HL-60/S4 treated with retinoic acid at 250 ng/mL for 4 days and 3 days (cell line): Measurements from ENCODE around the gene PTPRT.

Source experiments
- in situ Hi-C: fragments of 300-500 bp; cut with MboI; formaldehyde crosslinking; loops from 2 replicates; pipeline ENCODE4 v1.7.0; 2022; ENCODE audit warnings: low sequenced_read_pairs

The PTPRT gene

DNA sequence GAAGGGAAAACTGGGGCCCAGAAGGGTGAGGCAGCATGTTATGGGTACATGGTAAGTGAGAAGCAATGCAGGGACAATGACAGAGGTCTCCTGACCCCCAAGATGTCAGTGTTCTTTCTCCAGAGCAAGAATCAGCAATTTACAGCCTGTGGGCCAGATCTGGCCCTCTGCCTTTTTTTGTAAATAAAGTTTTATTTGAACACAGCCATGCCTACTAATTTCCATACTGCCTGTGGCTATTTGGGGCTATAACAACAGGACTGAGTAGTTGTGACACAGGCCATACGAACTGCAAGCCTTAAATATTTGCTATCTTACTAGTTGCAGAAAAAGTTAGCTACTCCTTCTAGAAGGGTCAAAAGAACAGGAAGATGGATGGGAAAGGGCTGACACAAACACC is 52.5 kb downstream of the PTPRT start:
- in situ Hi-C loops, result no loop called here

DNA sequence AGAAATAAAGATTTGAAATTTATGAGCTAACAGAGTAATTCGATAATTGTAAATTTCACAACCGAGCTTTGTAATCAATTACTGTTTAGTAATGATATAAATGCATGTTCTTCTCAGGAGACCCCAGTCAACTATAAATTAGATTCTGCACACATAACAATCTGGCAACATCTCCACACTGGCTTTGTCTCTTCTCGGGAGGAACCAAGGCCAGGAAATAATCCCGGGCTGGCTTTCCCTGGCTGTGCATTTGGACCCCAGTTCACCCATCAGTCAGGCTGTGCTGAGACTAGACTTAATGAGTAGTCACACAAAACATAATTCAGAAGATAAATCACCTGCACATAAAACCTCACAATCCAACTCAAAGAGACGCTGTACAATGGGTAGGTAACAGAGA is 65.5 kb downstream of the PTPRT start:
- in situ Hi-C loops, result no loop called here

DNA sequence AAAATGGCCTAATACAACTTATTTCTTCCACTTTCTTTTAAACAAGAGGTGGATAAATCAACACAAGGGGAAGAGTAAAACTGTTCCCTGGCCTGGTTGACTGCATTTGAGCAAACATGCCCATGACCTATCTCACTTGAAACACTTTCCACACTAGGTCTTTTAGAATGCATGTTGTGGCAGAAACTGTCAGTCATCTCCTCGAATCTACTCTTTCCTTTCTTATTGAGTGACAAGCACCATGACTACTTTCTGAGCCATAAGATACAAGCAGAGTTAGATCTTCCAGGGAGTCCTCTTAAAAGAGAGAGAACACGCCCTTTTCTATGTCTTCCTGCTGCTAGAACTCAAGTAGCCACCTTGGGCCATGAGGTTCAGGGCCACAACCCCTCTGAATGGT is 66.5 kb downstream of the PTPRT start:
- in situ Hi-C loops, result no loop called here

DNA sequence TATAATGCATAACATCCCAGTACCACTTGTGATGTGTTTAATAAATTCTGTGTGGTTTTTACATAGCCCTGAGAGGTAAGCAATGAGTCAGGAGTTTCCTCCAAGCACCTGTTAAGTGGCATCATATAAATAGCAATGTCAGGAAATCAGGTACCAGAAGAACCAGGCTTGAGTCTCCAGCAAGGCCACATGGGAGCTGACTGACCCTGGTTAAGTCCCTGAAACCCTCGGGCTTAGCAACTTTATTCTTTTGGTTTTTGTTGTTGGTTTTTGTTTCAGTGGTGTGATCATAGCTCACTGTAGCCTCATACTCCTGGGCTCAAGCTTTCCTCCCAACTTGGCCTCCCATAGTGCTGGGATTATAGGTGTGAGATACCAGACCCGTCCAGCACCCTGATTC is 70.0 kb downstream of the PTPRT start:
- in situ Hi-C loops, result no loop called here

DNA sequence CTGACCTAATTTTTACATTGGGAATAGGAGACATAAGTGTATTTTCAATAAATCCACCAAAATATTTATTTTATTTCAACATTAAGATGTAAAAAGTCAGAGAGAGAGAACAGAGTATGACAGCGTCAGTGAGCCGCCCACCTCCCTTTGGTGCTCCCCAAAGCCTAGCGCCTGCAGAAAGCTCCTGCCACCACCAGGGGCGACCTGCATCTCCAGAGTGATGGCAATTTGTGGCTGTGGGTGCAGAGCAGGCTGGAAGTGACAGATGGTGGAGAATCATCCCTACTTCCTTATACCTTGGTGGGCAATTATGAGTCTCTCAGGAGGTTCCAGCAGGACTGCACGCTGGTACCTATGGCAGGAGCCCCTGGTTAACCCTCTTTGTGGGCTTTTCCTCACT is 87.3 kb downstream of the PTPRT start:
- in situ Hi-C loops, result no loop called here

DNA sequence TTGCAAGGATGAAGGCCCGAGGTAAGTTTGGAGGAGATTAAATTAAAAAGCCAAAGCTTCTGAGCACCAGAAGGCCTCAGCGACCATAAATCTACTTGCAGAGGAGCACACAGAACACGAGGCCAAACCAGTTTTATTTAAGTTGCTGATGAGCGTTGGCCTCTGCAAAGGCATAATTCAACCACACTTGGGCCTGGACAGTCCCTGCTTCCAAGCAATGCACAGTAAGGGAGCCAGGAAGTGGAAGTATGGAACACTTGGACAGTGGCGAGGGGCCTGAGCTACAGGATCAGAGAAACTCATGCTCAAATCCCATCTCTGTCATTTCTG is 92.8 kb downstream of the PTPRT start:
- in situ Hi-C loops, result no loop called here

DNA sequence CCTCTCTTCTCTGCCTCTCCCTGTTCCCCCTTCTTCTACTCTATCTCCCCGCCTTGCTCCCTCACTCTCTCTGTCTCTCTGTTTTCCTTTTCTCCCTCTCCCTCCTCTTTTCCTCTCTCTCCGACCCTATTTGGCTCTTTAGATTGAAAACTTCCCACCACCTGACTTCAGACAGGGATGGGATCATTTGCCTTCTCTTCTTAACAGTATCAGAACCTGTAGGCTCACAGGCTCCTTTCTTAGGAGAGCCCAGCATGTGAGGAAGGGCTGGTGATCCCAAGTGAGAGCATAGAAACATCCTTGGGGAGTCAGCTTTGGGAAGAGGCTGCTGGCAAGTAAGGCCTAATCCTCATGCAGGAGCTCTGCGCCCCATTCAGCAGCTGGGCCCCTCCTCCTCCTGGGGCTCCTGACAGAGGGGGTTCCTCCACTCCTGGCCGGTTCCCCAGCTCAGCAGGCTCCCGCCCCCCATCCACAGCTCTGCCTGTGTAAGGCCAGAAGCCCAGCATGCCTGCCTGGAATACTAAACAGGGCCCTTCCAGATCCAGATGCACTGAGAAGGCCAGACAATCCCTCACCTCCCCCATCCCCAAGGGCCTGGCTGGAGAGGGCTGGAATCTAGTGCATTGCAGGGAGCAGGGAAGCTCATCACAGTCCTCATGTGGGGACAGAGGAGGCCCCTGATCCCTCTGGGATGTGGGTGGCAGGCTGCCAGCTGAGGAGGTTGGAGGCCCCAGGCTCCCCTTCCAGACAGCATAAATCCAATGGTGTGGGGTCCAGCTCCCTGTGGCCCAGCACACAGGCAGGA is 93.4 kb downstream of the PTPRT start:
- in situ Hi-C loops, result no loop called here

DNA sequence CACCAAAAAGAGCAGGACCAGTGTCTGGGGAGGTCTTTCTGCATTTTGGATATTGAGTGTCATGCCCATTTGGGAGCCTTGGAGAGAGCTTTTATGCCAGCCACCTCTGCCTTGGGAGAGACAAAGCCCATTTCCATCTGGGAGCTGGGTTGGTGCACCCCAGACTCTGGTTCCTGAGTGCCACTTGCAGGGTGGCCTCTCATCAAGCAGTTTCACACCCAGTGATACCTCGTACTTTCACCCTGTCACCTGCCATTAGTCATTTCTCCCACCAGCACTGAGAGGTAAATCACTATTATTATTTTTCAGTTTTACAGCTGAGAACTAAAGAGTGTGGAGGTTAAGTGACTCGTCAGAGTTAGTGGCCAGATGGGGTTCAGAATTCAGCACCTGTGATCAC is 94.7 kb downstream of the PTPRT start:
- in situ Hi-C loops, result no loop called here

DNA sequence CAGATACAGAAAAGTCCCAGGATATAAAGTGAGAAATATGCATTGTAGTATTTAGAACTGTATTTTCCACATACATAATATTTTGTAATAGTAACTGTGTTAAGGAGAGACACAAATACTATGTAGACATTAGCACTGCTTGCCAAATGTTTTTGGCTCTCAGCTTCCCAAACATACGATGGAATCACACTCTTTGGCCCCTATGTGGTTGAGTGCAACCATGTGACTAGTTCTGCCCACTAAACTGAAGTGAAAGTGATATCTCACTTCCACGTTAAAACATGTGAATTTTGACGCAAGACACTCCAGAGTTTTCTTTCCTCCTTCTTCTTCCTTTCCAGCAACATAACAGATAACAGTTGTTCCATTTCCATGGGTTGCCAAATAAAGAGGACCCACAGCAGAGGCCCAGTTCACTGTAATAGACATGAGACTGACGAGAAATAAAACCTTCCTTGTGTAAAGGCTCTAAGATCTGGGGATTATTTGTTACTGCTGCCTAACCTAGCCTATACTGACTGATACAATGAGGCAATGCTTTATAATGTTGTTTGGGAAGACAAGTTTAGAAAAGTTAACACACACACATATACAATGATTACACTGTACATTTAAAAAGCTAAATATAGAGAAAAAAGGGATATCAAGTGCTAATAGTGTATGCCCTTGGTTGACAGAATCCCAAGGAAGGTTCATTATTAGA is 97.2 kb downstream of the PTPRT start:
- in situ Hi-C loops, result no loop called here

DNA sequence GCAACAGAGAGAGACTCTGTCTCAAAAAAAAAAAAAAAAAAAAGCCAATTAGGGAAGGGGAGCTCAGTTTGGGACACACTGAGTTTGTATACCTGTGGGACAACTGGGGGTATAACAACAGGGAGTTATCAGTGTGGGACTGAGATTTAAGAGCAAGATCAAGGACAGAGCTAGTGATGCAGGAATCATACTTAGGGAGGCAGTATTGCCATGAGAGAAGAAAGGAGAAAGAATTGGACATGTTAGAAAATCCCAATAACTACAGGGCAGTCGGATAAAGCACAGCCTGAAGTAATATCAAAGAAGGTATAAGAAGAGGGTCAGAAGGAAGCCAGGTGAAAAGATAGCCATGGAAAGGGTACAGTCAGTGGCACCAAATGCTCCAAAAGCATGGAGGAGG is 121.2 kb downstream of the PTPRT start:
- in situ Hi-C loops, result no loop called here

DNA sequence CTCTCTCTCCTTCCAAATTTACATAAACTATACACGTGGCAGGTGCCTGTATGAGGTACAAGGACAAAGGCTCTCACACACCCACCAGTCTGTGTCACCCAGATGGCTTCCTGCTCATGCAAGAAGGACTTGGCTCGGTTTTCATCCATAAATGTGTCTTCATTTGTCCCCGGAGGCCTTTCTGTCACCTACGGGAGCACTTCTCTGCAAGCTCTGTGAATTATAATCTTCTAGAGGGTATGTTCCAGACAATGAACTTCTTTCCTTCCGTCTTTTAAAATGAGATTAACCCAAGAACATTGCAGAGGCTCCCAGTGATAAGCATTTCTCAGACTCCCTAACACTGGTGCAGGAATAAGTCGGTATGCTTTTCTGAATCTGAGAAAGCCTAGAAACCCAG is 123.6 kb downstream of the PTPRT start:
- in situ Hi-C loops, result no loop called here

DNA sequence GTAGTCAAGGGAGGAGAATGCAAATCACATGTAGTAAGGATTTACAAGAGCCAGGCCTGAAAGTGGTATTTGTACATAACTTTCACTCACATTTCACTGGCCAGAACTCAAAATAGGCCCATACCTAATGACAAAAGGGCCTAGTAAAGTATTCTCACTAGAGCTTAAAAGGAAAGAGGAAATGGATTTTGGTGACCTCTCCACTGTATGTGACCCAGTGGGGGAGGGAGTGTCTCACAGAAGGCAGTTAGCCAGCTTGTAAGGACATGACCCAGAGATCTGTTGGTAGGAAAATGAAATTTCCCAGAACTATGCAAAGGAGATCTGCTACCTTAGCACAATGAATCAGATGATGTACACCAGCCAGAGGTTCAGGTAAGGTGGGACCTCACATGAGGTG is 124.4 kb downstream of the PTPRT start:
- in situ Hi-C loops, result no loop called here

DNA sequence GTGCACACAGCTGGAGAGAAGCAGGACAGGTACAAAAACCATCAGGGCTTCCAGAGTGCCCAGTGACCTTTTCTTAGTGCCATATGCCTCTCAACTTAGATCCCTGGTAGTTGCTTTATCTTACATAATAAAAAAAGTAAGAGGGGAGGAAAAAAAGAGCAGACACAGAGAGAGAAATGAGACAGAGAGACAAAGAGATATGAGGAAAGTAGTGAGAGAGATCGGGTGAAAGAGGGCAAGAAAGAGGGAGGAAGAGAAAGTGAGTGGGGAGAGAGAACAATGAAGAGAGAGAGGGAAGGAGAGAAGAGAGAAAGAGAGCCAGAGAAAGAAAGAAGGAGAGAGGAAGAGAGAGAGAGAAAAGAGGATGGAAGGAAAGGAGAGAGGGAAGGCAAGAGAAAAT is 131.6 kb downstream of the PTPRT start:
- in situ Hi-C loops, result no loop called here

DNA sequence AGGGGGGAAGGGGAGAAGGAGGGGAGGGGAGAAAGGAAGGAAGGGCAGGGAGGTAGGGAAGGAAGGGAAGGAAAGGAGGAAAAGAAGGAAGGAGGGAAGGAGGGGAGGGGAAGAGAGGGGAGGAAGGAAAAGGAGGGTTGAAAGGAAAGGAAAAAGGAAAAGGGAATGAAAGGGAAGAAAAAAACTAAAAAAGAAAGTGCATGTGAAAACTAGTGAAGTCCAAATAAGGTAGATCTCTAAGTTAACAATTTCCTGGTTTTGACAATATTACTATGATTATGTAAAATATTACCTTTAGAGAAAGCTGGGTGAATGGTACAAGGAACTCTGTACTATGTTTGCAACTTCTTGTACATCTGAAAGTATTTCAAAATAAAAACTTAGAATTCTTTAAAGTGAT is 132.4 kb downstream of the PTPRT start:
- in situ Hi-C loops, result no loop called here

DNA sequence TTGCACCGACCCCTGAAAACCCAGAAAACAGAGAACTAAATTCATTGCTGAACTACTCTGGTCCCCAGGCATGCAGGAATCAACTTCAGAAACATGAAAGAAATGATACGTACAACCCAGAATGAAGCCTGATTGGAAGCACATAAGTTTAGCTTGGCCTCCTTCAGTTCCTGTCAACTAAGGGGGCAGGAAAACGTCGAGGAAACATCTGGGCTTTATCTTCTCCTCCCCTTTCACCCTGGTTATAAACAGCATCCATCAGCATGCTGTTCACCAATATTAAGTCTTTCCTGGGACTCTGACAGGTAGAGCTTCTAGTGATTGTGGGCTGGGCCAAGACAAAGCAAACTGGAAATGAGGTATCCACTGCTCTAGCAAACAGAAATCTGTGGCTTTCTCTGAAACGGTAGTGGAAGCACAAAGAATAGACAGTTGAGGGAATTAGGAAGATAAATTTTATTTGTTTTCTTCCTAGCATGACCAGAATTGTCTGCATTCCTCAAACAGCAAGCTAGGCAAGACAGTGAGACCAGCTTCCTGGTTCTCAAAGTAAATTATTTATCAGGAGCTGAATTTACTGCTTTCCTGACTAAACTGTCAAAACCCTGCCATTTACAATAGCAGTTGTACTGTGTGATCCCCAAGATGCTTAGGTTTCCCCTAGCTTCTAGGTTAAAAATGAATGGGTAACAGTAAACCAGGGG is 134.4 kb downstream of the PTPRT start:
- in situ Hi-C loops, result no loop called here

DNA sequence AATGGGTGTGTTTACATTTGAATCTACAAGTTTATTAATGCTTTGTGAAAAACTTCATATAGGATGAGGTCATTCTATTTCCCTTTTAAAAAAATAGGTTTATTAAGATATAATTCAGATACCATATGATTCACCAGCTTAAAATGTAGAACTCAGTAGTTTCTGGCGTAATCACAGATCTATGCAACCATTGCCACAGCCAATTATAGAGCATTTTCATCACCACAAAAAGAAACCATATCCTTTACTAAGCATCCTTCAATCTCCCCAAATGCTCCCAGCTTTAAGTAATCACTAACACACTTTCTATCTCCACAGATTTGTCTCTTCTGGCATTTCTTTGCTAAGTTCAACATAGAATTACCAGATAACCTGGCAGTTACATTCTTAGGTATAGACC is 137.2 kb downstream of the PTPRT start:
- in situ Hi-C loops, result no loop called here

DNA sequence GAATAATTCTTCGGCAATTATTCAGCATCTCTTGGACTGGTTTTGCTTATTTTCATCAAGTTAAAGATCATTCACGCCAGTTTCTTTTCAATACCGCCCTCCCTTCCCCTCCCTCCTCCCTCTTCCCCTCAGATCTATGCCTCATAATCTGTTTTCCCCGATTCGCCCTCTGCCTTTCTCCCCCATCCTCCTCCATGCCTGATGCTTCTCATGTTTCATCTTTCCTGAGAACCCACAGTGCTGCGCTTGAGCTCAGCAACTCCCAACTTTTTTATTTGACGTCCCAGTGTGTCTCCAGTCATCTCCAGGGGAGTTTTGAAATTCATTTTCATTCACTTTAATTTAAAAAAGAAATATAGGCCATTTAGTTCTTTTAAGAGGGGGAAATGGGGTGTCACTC is 142.7 kb downstream of the PTPRT start:
- in situ Hi-C loops, result no loop called here

DNA sequence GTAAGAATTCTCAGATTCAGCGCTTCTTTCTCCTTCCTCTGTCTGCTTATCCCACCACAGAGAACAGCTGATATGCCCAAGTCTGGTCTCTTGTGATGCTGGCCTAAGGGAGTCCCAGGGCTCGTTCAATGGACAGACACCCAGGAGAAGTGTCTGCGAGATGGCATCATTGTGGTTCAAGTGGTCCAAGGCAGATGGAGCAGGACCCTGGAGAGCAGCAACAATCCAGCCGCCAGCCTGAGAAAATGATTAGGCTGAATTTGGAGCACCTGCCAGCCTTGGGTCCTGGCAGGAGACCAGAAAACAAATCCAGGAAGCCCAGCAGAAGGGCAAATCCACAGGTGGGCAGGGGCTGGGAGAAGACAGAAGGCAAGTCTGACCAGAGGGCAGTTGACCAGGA is 145.8 kb downstream of the PTPRT start:
- in situ Hi-C loops, result no loop called here

DNA sequence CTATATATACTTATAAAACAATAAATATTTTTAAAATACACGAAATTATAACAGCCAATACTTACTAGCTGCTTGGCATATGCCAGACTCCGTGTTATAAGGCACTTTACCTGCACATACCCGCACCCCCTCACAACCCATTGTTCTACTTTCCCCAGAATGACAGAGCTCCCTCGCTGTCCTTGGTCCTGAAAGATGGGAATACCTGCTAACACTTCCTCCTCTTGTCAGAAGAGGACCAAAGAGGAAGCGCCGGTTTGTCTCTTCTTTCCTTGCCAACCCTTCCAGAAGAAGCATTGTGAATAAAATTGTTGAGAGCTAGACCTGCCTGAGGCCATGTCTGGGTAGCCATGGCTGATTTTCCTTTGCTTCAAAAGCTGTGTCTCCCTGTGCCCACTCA is 149.3 kb downstream of the PTPRT start:
- in situ Hi-C loops, result no loop called here

DNA sequence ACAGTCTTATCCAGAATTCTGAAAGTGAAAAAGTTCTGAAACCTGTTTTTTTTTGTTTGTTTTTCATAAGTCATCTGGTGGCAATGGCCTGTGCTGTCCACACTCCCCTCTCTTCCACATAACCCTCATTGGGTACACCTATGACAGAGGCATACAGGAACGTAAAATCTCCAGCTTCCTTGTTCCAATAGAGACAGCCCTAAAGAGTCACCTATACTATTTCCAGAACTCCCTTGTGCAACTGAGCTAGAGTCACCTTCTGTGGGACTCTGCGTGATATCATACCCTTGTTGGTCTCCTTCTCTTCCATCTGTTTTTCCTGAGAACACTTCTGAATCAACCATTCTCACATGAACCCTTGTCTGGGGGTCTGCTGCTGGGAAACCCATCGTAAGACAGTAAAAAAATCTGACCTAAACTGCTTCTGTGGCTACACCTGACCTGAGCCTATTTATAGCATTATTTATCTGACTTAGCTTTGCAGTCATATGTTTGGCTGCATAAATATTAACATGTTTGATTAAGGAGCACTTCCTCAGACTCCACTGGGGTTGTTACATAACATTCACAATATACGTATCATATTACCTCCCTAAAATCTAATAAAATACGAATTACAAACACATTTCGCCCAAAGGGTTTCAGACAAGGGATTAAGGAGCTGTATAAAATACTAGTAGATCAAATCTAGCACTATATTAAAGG is 151.9 kb downstream of the PTPRT start:
- in situ Hi-C loops, result no loop called here

DNA sequence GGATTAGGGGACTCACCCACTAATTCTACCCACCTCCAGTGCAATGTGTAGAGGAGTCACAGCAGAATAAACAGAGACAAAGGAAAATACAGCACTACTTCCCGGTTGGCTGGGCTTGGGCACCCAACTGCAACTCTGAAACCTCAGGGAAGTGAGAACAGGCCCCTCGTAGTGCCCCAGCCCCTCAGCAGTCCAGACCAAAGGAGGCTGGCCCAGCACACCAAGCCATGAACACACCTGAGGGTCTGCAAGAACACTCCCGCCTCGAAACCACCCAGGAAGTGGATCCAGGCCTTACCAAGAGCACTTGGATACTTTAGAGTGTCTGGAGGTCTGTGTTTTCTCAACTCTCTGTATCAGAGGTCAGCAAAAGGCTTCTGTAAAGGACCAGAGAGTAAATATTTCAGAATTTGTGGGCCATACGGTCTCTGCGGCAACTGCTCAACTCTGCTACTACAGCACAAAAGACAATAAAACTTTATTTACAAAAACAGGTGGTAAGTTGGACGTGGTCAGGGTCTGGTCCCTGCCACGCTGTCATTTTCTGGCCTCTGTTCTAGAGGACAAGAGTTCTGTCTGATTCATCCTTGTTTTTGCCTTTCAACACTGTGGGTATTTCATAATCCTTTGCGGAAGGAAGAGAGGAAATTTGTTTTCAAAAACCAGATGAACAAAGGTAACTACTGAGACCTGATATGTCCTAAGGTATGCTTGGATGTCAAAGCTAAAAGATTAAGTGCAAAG is 154.6 kb downstream of the PTPRT start:
- in situ Hi-C loops, result no loop called here
